HepG2 (cell line): ENCODE results near the gene C1QTNF9.

Experiments used
- HOXA7 ChIP-seq: sonication (generic); formaldehyde crosslinking; IDR thresholded peaks from 2 replicates; pipeline ENCODE4 v1.8.1; 2022; ENCODE audit warnings: mild to moderate bottlenecking, missing genetic modification reagents, moderate library complexity
- ZC3H13 ChIP-seq: sonication (generic); formaldehyde crosslinking; IDR thresholded peaks from 2 replicates; pipeline ENCODE4 v1.8.1; 2023; ENCODE audit warnings: mild to moderate bottlenecking, missing genetic modification reagents, moderate library complexity

DNA sequence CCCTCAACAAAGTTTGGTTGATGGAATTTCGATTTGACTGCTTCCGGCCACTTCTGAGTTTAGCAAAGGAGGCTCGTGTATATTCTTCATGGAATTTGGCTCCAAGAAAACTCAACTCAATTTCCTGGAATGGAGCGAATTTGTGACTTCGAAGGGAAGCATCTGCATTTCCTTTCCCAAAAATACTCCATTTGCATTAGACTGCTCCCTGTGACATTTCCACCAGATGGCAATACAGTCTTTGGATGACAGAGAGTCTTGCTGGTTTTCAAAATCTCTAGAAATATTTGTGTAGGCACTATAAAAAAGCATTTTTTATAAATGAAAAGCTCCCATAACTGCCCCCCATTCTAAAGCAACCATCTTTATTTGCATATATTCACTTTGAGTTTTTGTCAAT, 4.1 kb downstream of the C1QTNF9 start:
- TF ChIP-seq HOXA7 (CRISPR knock-in tag) (no peak), ZC3H13 (CRISPR knock-in tag) (no peak)
